ENCODE data around the gene PGRMC2. TPM values are rescaled to one million over a fixed set of nuclear protein-coding genes. Genes with fewer than 3 reads are reported as not detected.

PGRMC2 gene
- total and polyA plus RNA-seq, 4 donors: 28.9 to 44.3 (median 32.1) TPM

GRCh38 chr4:128322986-128323385 lies 35.4 kb upstream of the PGRMC2 start:
- no peak for TF ChIP-seq FOXA1 (IDR thresholded peaks at IDR 0.05)
- no peak for TF ChIP-seq RXRA (IDR thresholded peaks at IDR 0.05)
- TF ChIP-seq HNF4G (IDR thresholded peaks at IDR 0.05): no peak
- no peak overlapping the region for H3K4me3 ChIP-seq (ENCODE audit: low read depth in 1 of 3, low read length in 3 of 3)
- peaks cover 0 to 5% (median 3%) of the 10 kb centered on the region in 4 donors for H3K36me3 ChIP-seq (ENCODE audit: control insufficient read depth in 4 of 4, insufficient read depth in 3 of 4, low read depth in 1 of 4, low read length in 3 of 4)
- no peaks in the 10 kb centered on the region for H3K9me3 ChIP-seq (ENCODE audit: control insufficient read depth in 4 of 4, low read length in 3 of 4)
- no peak for DNase-seq (ENCODE audit: low spot score)
- WGBS: 76% methylated on average over 2 of the region's 2 CpGs
- no peak overlapping the region for H3K9ac ChIP-seq (ENCODE audit: low read depth in 1 of 2, low read length in 2 of 2)
- no peak overlapping the region for H3K27ac ChIP-seq (ENCODE audit: low read depth in 1 of 2, low read length in 2 of 2)
- H3K4me1 ChIP-seq (ENCODE audit: control insufficient read depth in 4 of 4, insufficient read depth in 4 of 4, low read length in 3 of 4): peaks cover 0 to 3% (median 0%) of the 10 kb centered on the region in 4 donors
- H3K27me3 ChIP-seq (ENCODE audit: control insufficient read depth in 4 of 4, insufficient read depth in 4 of 4, low read length in 3 of 4): no peaks in the 10 kb centered on the region

DNA sequence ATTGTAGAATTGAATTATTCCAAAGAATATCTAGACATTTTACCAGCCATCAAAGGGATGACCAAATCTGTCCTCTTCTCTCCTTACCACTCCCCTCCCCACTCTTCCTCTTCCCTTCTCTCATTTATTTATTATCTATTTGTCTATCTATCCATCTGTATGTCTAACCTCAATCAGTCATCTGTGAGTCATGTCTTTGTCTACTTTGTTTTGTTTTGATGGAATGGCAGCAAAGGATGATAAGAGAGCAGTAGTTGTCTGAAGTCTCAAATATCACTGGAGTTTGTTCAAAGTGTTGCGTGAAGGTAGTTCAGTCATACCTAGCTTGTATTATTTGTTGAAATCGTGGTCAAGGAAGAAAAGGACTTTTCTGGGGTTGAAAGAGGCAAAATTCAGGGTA lies 34.7 kb upstream of the PGRMC2 start:
- Histone ChIP-seq H3K4me3 (ENCODE audit: low read depth in 1 of 3, low read length in 3 of 3) (no peak overlapping the region), H3K9me3 (ENCODE audit: control insufficient read depth in 4 of 4, low read length in 3 of 4) (no peaks in the 10 kb centered on the region), H3K36me3 (ENCODE audit: control insufficient read depth in 4 of 4, insufficient read depth in 3 of 4, low read depth in 1 of 4, low read length in 3 of 4) (peaks cover 0 to 5% (median 3%) of the 10 kb centered on the region in 4 donors), H3K27me3 (ENCODE audit: control insufficient read depth in 4 of 4, insufficient read depth in 4 of 4, low read length in 3 of 4) (no peaks in the 10 kb centered on the region), H3K9ac (ENCODE audit: low read depth in 1 of 2, low read length in 2 of 2) (no peak overlapping the region), H3K4me1 (ENCODE audit: control insufficient read depth in 4 of 4, insufficient read depth in 4 of 4, low read length in 3 of 4) (peaks cover 0 to 3% (median 0%) of the 10 kb centered on the region in 4 donors), H3K27ac (ENCODE audit: low read depth in 1 of 2, low read length in 2 of 2) (no peak overlapping the region)
- DNase-seq (ENCODE audit: low spot score): no peak
- TF ChIP-seq RAD21 (IDR thresholded peaks at IDR 0.05) (no peak), TAF1 (conservative IDR thresholded peaks at IDR 0.05) (no peak), JUND (IDR thresholded peaks at IDR 0.05) (no peak), HNF4A (conservative IDR thresholded peaks at IDR 0.05) (no peak), ZBTB33 (IDR thresholded peaks at IDR 0.05) (no peak), HNF4G (IDR thresholded peaks at IDR 0.05) (no peak), CTCF (IDR thresholded peaks at IDR 0.05; ENCODE audit: low read depth, low read length, missing input control) (no peak), RXRA (IDR thresholded peaks at IDR 0.05) (no peak), SP1 (IDR thresholded peaks at IDR 0.05) (no peak), GABPA (IDR thresholded peaks at IDR 0.05 in 1 of 2, conservative IDR thresholded peaks at IDR 0.05 in 1 of 2) (no peak)
- 82% methylated on average over 2 of the region's 2 CpGs for WGBS

GRCh38 chr4:128320656-128321055 lies 33.0 kb upstream of the PGRMC2 start:
- H3K4me1 ChIP-seq (ENCODE audit: control insufficient read depth in 4 of 4, insufficient read depth in 4 of 4, low read length in 3 of 4): peaks cover 0 to 3% (median 0%) of the 10 kb centered on the region in 4 donors
- 91% methylated on average over 1 of the region's 1 CpG for WGBS
- no peak for DNase-seq (ENCODE audit: low spot score)
- peaks cover 0 to 5% (median 3%) of the 10 kb centered on the region in 4 donors for H3K36me3 ChIP-seq (ENCODE audit: control insufficient read depth in 4 of 4, insufficient read depth in 3 of 4, low read depth in 1 of 4, low read length in 3 of 4)
- H3K27me3 ChIP-seq (ENCODE audit: control insufficient read depth in 4 of 4, insufficient read depth in 4 of 4, low read length in 3 of 4): no peaks in the 10 kb centered on the region
- no peak overlapping the region for H3K4me3 ChIP-seq (ENCODE audit: low read depth in 1 of 3, low read length in 3 of 3)
- no peak overlapping the region for H3K27ac ChIP-seq (ENCODE audit: low read depth in 1 of 2, low read length in 2 of 2)
- H3K9ac ChIP-seq (ENCODE audit: low read depth in 1 of 2, low read length in 2 of 2): no peak overlapping the region
- no peaks in the 10 kb centered on the region for H3K9me3 ChIP-seq (ENCODE audit: control insufficient read depth in 4 of 4, low read length in 3 of 4)
- TF ChIP-seq HNF4G (IDR thresholded peaks at IDR 0.05): no peak
- TF ChIP-seq FOXA2 (IDR thresholded peaks at IDR 0.05): no peak
